SH-SY5Y (cell line): ENCODE measurements around the gene MIER1.

Source experiments
- GATA2 ChIP-seq: IDR thresholded peaks from 2 replicates; pipeline ENCODE4 v1.6.1; 2011; ENCODE audit warnings: mild to moderate bottlenecking, low read depth, low read length
- GATA3 ChIP-seq: IDR thresholded peaks from 2 replicates; pipeline ENCODE4 v1.6.1; 2011; ENCODE audit warnings: low read depth, mild to moderate bottlenecking, low read length, moderate library complexity

GRCh38 chr1:67019600-67020136, 94.9 kb downstream of the MIER1 start:
- no peak for TF ChIP-seq GATA2
- no peak for TF ChIP-seq GATA3
